HFFc6 (cell line): ENCODE data around the gene NWD2. TPM values are rescaled to one million over a fixed set of nuclear protein-coding genes. Genes with fewer than 3 reads are reported as not detected.

Source experiments
- DNase-seq: peaks from one replicate; pipeline ENCODE4 v3.0.0-alpha.2; 2018
- H3K27ac Mint-ChIP-seq: 2 replicates; pipeline ENCODE4 v1.8.0; 2020; ENCODE audit warnings: mild to moderate bottlenecking, mixed read lengths
- H3K27me3 Mint-ChIP-seq: 2 replicates; pipeline ENCODE4 v1.8.0; 2021; ENCODE audit warnings: mild to moderate bottlenecking, moderate library complexity, mixed read lengths; ENCODE audit not compliant: insufficient read depth
- H3K36me3 Mint-ChIP-seq: 2 replicates; pipeline ENCODE4 v1.8.0; 2021; ENCODE audit warnings: low read depth, mixed read lengths
- H3K4me1 Mint-ChIP-seq: 2 replicates; pipeline ENCODE4 v1.8.0; 2020; ENCODE audit warnings: low read depth, mixed read lengths
- H3K4me3 Mint-ChIP-seq: 2 replicates; pipeline ENCODE4 v1.8.0; 2020; ENCODE audit warnings: mild to moderate bottlenecking, moderate library complexity, mixed read lengths
- H3K9me3 Mint-ChIP-seq: 2 replicates; pipeline ENCODE4 v1.8.0; 2020; ENCODE audit warnings: mild to moderate bottlenecking, mixed read lengths
- CTCF ChIP-seq: fragments of 200-600 bp; sonication (generic); IDR thresholded peaks from 2 replicates; pipeline ENCODE4 v1.5.0; 2021; ENCODE audit warnings: antibody characterized with exemption, mild to moderate bottlenecking
- total RNA-seq, 6 experiments: library from RNA; stranded (reverse); fragmentation: NEBNext Ultra II Directional; extraction: Animal tissue kit (Norgen Biotek cat#: 25700); gene quantifications; 2 replicates in 1 of 6; 3 replicates in 5 of 6; pipeline ENCODE4 v1.2.3, GENCODE V29; 2021

The NWD2 gene
- total RNA-seq, 6 experiments from 2014 or later, result not detected

GRCh38 chr4:37220685-37221084 is 23.9 kb upstream of the NWD2 start:
- no peak for TF ChIP-seq CTCF
- no peaks in the 10 kb centered on the region for H3K36me3 Mint-ChIP-seq
- H3K9me3 Mint-ChIP-seq, result peaks cover 42% of the 10 kb centered on the region
- DNase-seq, result no peak
- H3K4me3 Mint-ChIP-seq, result no peak overlapping the region
- H3K27ac Mint-ChIP-seq, result no peak overlapping the region
- H3K4me1 Mint-ChIP-seq, result no peaks in the 10 kb centered on the region
- H3K27me3 Mint-ChIP-seq, result no peaks in the 10 kb centered on the region

GRCh38 chr4:37223732-37224131 is 20.8 kb upstream of the NWD2 start:
- no peaks in the 10 kb centered on the region for H3K36me3 Mint-ChIP-seq
- H3K9me3 Mint-ChIP-seq, result peaks cover 64% of the 10 kb centered on the region
- no peak overlapping the region for H3K4me3 Mint-ChIP-seq
- TF ChIP-seq CTCF, result no peak
- H3K4me1 Mint-ChIP-seq, result no peaks in the 10 kb centered on the region
- no peak for DNase-seq
- H3K27ac Mint-ChIP-seq, result no peak overlapping the region
- no peaks in the 10 kb centered on the region for H3K27me3 Mint-ChIP-seq

- H3K27me3 Mint-ChIP-seq, result no peaks in the 10 kb centered on the region
- no peaks in the 10 kb centered on the region for H3K36me3 Mint-ChIP-seq
- no peak overlapping the region for H3K27ac Mint-ChIP-seq
- TF ChIP-seq CTCF, result no peak
- peaks cover 59% of the 10 kb centered on the region for H3K9me3 Mint-ChIP-seq
- H3K4me1 Mint-ChIP-seq, result no peaks in the 10 kb centered on the region
- H3K4me3 Mint-ChIP-seq, result no peak overlapping the region
- no peak for DNase-seq
Observed at GRCh38 chr4:37224854-37225253, 19.7 kb upstream of the NWD2 start.

- Mint-ChIP-seq H3K36me3 (no peaks in the 10 kb centered on the region), H3K27ac (no peak overlapping the region), H3K4me3 (no peak overlapping the region), H3K4me1 (no peaks in the 10 kb centered on the region), H3K27me3 (no peaks in the 10 kb centered on the region), H3K9me3 (peaks cover 62% of the 10 kb centered on the region)
- TF ChIP-seq CTCF, result no peak
- no peak for DNase-seq
Observed at GRCh38 chr4:37225778-37226177, 18.8 kb upstream of the NWD2 start.

- no peak for DNase-seq
- no peak overlapping the region for H3K27ac Mint-ChIP-seq
- H3K4me1 Mint-ChIP-seq, result no peaks in the 10 kb centered on the region
- no peaks in the 10 kb centered on the region for H3K27me3 Mint-ChIP-seq
- no peak overlapping the region for H3K4me3 Mint-ChIP-seq
- H3K36me3 Mint-ChIP-seq, result no peaks in the 10 kb centered on the region
- H3K9me3 Mint-ChIP-seq, result peaks cover 38% of the 10 kb centered on the region
- TF ChIP-seq CTCF, result no peak
Observed at GRCh38 chr4:37232315-37232714, 12.2 kb upstream of the NWD2 start.

- Mint-ChIP-seq H3K27me3 (no peaks in the 10 kb centered on the region), H3K36me3 (no peaks in the 10 kb centered on the region), H3K4me3 (no peak overlapping the region), H3K4me1 (no peaks in the 10 kb centered on the region), H3K9me3 (peaks cover 27% of the 10 kb centered on the region; the same call in 1 of the 2 replicates), H3K27ac (no peak overlapping the region)
- DNase-seq, result no peak
- no peak for TF ChIP-seq CTCF
Observed at GRCh38 chr4:37236165-37236564, 8.4 kb upstream of the NWD2 start.
